Spleen (tissue), 3 donors: ENCODE results near the gene KCTD5.
"Not testable (repeated sequence)": the region's sequence is repeated elsewhere in the genome, so short reads cannot be mapped to it uniquely, and the experiment has no call there.

Experiments used
- POLR2A ChIP-seq, 3 donors: fragments of 450-650 bp; IDR thresholded peaks; one replicate each; pipeline ENCODE4 v1.5.1; 2017; ENCODE audit warnings: antibody characterized with exemption in 3 of 3, mild to moderate bottlenecking in 1 of 3
- POLR2AphosphoS5 ChIP-seq, 3 donors: sonication (generic); formaldehyde crosslinking; IDR thresholded peaks; one replicate each; pipeline ENCODE4 v1.5.1; 2017; ENCODE audit warnings: antibody characterized with exemption in 3 of 3

GRCh38 chr16:2639071-2639721 is 43.1 kb upstream of the KCTD5 start:
- not testable (repeated sequence) for TF ChIP-seq POLR2A, POLR2AphosphoS5 (IDR thresholded peaks at IDR 0.05)
